ENCODE data around the gene SLC22A12. TPM values are rescaled to one million over a fixed set of nuclear protein-coding genes. Genes with fewer than 3 reads are reported as not detected.

SLC22A12 gene
- total RNA-seq, 4 donors from 2014 or later = not detected

- DNase-seq = no peak
- Histone ChIP-seq H3K27me3 (no peaks in the 10 kb centered on the region), H3K36me3 (no peaks in the 10 kb centered on the region), H3K9me3 (no peaks in the 10 kb centered on the region), H3K4me3 (no peak overlapping the region), H3K4me1 (peaks cover 0 to 15% (median 12%) of the 10 kb centered on the region in 4 donors), H3K27ac (no peak overlapping the region)
- intact Hi-C loops (cut with DNase I; ENCODE audit: low total_unique reads) (no loop called here), in situ Hi-C loops (cut with MboI; ENCODE audit: low pct_ligation_motif_present in 1 of 4, low pct_unique_long_range_greater_than_20kb in 1 of 4, low sequenced_read_pairs in 3 of 4) (no loop called here)
- WGBS, 2 donors (ENCODE audit: low coverage in 1 of 2) = 78 to 92% methylated on average over 5 to 7 of the region's 7 CpGs
- TF ChIP-seq POLR2AphosphoS5 (IDR thresholded peaks at IDR 0.05) = no peak
- no peak for TF ChIP-seq EP300 (IDR thresholded peaks at IDR 0.05; ENCODE audit: low read depth)
- TF ChIP-seq POLR2A (IDR thresholded peaks at IDR 0.05) = no peak
- TF ChIP-seq, protein P1, sequence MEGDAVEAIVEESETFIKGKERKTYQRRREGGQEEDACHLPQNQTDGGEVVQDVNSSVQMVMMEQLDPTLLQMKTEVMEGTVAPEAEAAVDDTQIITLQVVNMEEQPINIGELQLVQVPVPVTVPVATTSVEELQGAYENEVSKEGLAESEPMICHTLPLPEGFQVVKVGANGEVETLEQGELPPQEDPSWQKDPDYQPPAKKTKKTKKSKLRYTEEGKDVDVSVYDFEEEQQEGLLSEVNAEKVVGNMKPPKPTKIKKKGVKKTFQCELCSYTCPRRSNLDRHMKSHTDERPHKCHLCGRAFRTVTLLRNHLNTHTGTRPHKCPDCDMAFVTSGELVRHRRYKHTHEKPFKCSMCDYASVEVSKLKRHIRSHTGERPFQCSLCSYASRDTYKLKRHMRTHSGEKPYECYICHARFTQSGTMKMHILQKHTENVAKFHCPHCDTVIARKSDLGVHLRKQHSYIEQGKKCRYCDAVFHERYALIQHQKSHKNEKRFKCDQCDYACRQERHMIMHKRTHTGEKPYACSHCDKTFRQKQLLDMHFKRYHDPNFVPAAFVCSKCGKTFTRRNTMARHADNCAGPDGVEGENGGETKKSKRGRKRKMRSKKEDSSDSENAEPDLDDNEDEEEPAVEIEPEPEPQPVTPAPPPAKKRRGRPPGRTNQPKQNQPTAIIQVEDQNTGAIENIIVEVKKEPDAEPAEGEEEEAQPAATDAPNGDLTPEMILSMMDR (IDR thresholded peaks at IDR 0.05) = no peak
Observed at GRCh38 chr11:64633555-64634159, 42.6 kb downstream of the SLC22A12 start.

DNA sequence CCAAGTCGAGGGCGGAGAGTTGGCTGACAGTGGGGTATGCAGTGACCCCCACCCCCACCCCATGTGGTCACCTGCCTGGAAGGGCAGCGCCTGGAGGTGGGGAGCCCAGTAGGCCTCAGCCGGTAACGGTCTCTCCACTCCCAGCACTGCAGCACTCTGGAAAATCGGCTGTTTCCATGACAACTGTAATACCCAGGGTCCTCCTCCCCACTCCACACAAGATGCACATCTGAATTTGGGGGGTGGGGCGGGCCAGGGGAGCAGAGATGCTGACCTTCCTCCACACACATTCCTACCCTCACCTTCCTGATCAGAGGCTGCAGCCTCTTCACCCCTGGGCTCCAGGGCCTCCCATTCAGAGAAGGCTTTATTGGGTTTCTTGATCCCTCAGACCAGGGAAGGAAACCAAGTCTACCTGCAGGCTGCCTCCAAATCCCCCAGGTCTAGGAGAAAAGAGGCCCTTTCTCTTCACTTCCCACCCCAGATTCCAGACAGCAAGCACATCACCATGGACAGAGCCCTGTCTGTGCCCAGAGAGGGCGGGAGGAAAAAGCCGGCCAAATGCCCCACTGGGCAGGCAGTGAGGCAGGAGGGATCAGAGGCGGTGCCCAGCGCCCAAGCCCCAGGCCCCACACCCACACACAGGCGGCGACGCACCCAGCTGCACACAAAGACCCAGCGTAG, 46.5 kb downstream of the SLC22A12 start:
- in situ Hi-C loops (cut with MboI; ENCODE audit: low pct_ligation_motif_present in 1 of 4, low pct_unique_long_range_greater_than_20kb in 1 of 4, low sequenced_read_pairs in 3 of 4) (no loop called here), intact Hi-C loops (cut with DNase I; ENCODE audit: low total_unique reads) (no loop called here)
- peak overlapping the region in 3 of 4 donors; percentile 9 to 34 (median 19) for H3K4me3 ChIP-seq
- peaks cover 31% of the 10 kb centered on the region for H3K27me3 ChIP-seq
- TF ChIP-seq, protein P1 (IDR thresholded peaks at IDR 0.05) = no peak
- TF ChIP-seq EP300 (IDR thresholded peaks at IDR 0.05; ENCODE audit: low read depth) = no peak
- TF ChIP-seq POLR2AphosphoS5 (IDR thresholded peaks at IDR 0.05) = no peak
- TF ChIP-seq POLR2A (IDR thresholded peaks at IDR 0.05) = no peak
- WGBS, 2 donors (ENCODE audit: low coverage in 1 of 2) = 40% methylated on average over 15 of the region's 15 CpGs; no CpG with 5 or more reads in 1 of the 2 donors
- no peaks in the 10 kb centered on the region for H3K9me3 ChIP-seq
- peak overlapping the region; percentile 9 to 75 (median 62) for H3K27ac ChIP-seq
- H3K4me1 ChIP-seq = peaks cover 0 to 22% (median 14%) of the 10 kb centered on the region in 4 donors
- H3K36me3 ChIP-seq = no peaks in the 10 kb centered on the region
- no peak for DNase-seq

DNA sequence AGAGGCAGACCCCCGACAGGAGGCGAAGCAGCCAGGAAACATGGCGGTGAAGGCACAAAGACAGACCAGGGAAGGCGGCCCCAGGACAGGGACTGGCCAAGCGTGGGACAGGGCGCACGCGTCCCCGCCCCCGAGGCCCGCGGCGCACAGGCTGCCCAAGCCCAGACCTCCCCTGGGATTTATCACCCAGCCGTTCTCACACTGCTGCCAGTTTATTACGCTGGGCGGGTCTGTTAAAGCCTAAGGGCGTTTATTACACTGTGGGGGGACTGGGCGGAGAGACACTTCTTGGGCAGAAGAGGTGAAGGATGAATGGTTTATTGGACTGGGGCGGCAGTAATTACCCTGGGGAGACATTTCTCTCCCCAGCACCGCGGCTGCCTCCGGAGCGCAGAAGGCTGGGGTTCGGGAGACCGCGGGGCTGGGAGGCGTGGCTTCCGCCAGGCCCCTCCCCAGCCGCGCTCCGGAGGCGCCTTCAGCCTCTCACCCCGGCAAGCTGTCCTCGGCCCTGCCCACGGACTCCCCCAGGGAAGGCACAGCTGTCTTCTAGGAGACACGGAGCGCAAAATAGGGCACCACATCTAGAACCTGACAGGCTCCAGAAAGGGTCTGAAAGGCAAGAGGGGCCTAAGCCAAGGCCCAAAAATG, 47.1 kb downstream of the SLC22A12 start:
- in situ Hi-C loops (cut with MboI; ENCODE audit: low pct_ligation_motif_present in 1 of 4, low pct_unique_long_range_greater_than_20kb in 1 of 4, low sequenced_read_pairs in 3 of 4) = no loop called here
- peak overlapping the region; percentile 9 to 75 (median 62) for H3K27ac ChIP-seq
- TF ChIP-seq POLR2AphosphoS5 (IDR thresholded peaks at IDR 0.05) (no peak), POLR2A (IDR thresholded peaks at IDR 0.05) (no peak), EP300 (IDR thresholded peaks at IDR 0.05; ENCODE audit: low read depth) (no peak)
- TF ChIP-seq, protein P1 (IDR thresholded peaks at IDR 0.05) = no peak

DNA sequence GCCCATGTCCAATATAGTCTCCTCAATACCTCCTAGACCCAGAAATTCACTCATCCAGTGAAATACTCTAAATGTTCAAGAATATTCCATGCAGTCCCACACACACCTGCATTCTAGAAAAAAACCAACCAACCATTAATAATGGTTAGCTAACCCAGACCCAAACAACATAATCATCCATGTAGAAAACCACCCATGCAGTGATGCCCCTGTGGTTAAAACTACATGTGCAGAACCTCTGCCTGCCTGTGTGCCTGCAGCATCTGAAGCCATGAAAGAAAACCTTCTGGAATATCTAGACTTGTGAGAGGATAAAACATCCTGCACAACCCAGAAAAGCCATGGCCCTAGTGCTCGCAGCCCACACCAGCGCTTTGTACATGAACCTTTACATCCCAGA, 47.8 kb downstream of the SLC22A12 start:
- Histone ChIP-seq H3K9me3 (no peaks in the 10 kb centered on the region), H3K27ac (peak overlapping the region in 1 of 4 donors; percentile 75), H3K36me3 (no peaks in the 10 kb centered on the region), H3K4me1 (peaks cover 0 to 30% (median 18%) of the 10 kb centered on the region in 4 donors), H3K27me3 (peaks cover 45% of the 10 kb centered on the region), H3K4me3 (no peak overlapping the region)
- in situ Hi-C loops (cut with MboI; ENCODE audit: low pct_ligation_motif_present in 1 of 4, low pct_unique_long_range_greater_than_20kb in 1 of 4, low sequenced_read_pairs in 3 of 4) (no loop called here), intact Hi-C loops (cut with DNase I; ENCODE audit: low total_unique reads) (no loop called here)
- no peak for DNase-seq
- TF ChIP-seq POLR2A (IDR thresholded peaks at IDR 0.05) (no peak), EP300 (IDR thresholded peaks at IDR 0.05; ENCODE audit: low read depth) (no peak), POLR2AphosphoS5 (IDR thresholded peaks at IDR 0.05) (no peak)
- TF ChIP-seq, protein P1 (IDR thresholded peaks at IDR 0.05) = no peak
- 74 to 100% methylated on average over 1 to 2 of the region's 2 CpGs for WGBS, 2 donors (ENCODE audit: low coverage in 1 of 2)

More for the DNA sequence above, 47.1 kb downstream of the SLC22A12 start:
- H3K4me1 ChIP-seq = peaks cover 0 to 23% (median 16%) of the 10 kb centered on the region in 4 donors
- DNase-seq = peak; percentile 70
- H3K4me3 ChIP-seq = peak overlapping the region in 3 of 4 donors; percentile 9 to 34 (median 19)
- 15% methylated on average over 37 of the region's 37 CpGs; no CpG with 5 or more reads in 1 of the 2 donors for WGBS, 2 donors (ENCODE audit: low coverage in 1 of 2)
- no peaks in the 10 kb centered on the region for H3K36me3 ChIP-seq
- intact Hi-C loops (cut with DNase I; ENCODE audit: low total_unique reads) = no loop called here
- H3K9me3 ChIP-seq = no peaks in the 10 kb centered on the region
- H3K27me3 ChIP-seq = peaks cover 38% of the 10 kb centered on the region

All from transverse colon (tissue), 4 donors.